ENCODE data around the gene RNF146. TPM values are rescaled to one million over a fixed set of nuclear protein-coding genes. Genes with fewer than 3 reads are reported as not detected.

RNF146 gene
- total and polyA plus RNA-seq, 2 of the 13 experiments (the other 11 are each of a cell fraction or from before 2014, with no cell fraction given) = 18.8 to 27.6 TPM

GRCh38 chr6:127266892-127267645 lies 405 bp downstream of the RNF146 start (continued):
- no peak; the same call in 1 of the 2 replicates for TF ChIP-seq AKAP8 (CRISPR knock-in tag; IDR thresholded peaks at IDR 0.05)
- TF ChIP-seq, protein P1, sequence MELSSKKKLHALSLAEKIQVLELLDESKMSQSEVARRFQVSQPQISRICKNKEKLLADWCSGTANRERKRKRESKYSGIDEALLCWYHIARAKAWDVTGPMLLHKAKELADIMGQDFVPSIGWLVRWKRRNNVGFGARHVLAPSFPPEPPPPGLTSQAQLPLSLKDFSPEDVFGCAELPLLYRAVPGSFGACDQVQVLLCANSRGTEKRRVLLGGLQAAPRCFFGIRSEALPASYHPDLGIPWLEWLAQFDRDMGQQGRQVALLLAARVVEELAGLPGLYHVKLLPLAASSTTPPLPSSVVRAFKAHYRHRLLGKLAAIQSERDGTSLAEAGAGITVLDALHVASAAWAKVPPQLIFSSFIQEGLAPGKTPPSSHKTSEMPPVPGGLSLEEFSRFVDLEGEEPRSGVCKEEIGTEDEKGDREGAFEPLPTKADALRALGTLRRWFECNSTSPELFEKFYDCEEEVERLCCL (CRISPR knock-in tag; IDR thresholded peaks at IDR 0.05; ENCODE audit: borderline replicate concordance) = no peak
- 0 out of 2 replicates have a peak, but pooled peaks have one; percentile 10 for TF ChIP-seq ZNF792 (CRISPR knock-in tag; IDR thresholded peaks at IDR 0.05)
- TF ChIP-seq TAF1 (CRISPR knock-in tag; IDR thresholded peaks at IDR 0.05) = peak; percentile 91
- no peak for TF ChIP-seq MAFG (CRISPR knock-in tag; IDR thresholded peaks at IDR 0.05)
- TF ChIP-seq, protein P2, sequence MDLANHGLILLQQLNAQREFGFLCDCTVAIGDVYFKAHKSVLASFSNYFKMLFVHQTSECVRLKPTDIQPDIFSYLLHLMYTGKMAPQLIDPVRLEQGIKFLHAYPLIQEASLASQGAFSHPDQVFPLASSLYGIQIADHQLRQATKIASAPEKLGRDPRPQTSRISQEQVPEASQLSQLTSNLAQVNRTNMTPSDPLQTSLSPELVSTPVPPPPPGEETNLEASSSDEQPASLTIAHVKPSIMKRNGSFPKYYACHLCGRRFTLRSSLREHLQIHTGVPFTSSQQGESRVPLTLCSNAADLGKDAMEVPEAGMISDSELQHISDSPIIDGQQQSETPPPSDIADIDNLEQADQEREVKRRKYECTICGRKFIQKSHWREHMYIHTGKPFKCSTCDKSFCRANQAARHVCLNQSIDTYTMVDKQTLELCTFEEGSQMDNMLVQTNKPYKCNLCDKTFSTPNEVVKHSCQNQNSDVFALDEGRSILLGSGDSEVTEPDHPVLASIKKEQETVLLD (CRISPR knock-in tag; IDR thresholded peaks at IDR 0.05; ENCODE audit: low read depth) = no peak
- TF ChIP-seq SKI (IDR thresholded peaks at IDR 0.05; ENCODE audit: partially characterized antibody) = no peak
- TF ChIP-seq ZNF225 (CRISPR knock-in tag; IDR thresholded peaks at IDR 0.05) = 0 out of 2 replicates have a peak, but pooled peaks have one; percentile 46
- no peak; the same call in 1 of the 2 replicates for TF ChIP-seq ZNF333 (CRISPR knock-in tag; IDR thresholded peaks at IDR 0.05; ENCODE audit: borderline replicate concordance)
- peak; percentile 54; the same call in 1 of the 2 replicates for TF ChIP-seq ZNF121 (CRISPR knock-in tag; IDR thresholded peaks at IDR 0.05)
- TF ChIP-seq, protein P3, sequence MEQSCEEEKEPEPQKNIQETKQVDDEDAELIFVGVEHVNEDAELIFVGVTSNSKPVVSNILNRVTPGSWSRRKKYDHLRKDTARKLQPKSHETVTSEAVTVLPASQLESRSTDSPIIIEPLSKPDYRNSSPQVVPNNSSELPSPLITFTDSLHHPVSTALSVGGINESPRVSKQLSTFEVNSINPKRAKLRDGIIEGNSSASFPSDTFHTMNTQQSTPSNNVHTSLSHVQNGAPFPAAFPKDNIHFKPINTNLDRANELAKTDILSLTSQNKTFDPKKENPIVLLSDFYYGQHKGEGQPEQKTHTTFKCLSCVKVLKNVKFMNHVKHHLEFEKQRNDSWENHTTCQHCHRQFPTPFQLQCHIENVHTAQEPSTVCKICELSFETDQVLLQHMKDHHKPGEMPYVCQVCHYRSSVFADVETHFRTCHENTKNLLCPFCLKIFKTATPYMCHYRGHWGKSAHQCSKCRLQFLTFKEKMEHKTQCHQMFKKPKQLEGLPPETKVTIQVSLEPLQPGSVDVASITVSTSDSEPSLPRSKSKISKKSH (CRISPR knock-in tag; IDR thresholded peaks at IDR 0.05; ENCODE audit: borderline replicate concordance) = peak; percentile 77; the same call in 1 of the 2 replicates
- no peak for TF ChIP-seq NBN (conservative IDR thresholded peaks at IDR 0.05)
- 0 out of 2 replicates have a peak, but pooled peaks have one; percentile 26 for TF ChIP-seq ZNF101 (CRISPR knock-in tag; IDR thresholded peaks at IDR 0.05; ENCODE audit: borderline replicate concordance, low read depth)
- TF ChIP-seq, protein P4, sequence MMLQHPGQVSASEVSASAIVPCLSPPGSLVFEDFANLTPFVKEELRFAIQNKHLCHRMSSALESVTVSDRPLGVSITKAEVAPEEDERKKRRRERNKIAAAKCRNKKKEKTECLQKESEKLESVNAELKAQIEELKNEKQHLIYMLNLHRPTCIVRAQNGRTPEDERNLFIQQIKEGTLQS (CRISPR knock-in tag; IDR thresholded peaks at IDR 0.05) = peak; percentile 58
- TF ChIP-seq DBP (CRISPR knock-in tag; IDR thresholded peaks at IDR 0.05; ENCODE audit: not compliant biosample characterization) = no peak
- TF ChIP-seq ARHGAP35 (CRISPR knock-in tag; IDR thresholded peaks at IDR 0.05; ENCODE audit: borderline replicate concordance) = peak; percentile 19; the same call in 1 of the 2 replicates
- TF ChIP-seq HNRNPH1 (optimal IDR thresholded peaks at IDR 0.05; ENCODE audit: low read depth, low read length) = no peak
- TF ChIP-seq, protein P5, sequence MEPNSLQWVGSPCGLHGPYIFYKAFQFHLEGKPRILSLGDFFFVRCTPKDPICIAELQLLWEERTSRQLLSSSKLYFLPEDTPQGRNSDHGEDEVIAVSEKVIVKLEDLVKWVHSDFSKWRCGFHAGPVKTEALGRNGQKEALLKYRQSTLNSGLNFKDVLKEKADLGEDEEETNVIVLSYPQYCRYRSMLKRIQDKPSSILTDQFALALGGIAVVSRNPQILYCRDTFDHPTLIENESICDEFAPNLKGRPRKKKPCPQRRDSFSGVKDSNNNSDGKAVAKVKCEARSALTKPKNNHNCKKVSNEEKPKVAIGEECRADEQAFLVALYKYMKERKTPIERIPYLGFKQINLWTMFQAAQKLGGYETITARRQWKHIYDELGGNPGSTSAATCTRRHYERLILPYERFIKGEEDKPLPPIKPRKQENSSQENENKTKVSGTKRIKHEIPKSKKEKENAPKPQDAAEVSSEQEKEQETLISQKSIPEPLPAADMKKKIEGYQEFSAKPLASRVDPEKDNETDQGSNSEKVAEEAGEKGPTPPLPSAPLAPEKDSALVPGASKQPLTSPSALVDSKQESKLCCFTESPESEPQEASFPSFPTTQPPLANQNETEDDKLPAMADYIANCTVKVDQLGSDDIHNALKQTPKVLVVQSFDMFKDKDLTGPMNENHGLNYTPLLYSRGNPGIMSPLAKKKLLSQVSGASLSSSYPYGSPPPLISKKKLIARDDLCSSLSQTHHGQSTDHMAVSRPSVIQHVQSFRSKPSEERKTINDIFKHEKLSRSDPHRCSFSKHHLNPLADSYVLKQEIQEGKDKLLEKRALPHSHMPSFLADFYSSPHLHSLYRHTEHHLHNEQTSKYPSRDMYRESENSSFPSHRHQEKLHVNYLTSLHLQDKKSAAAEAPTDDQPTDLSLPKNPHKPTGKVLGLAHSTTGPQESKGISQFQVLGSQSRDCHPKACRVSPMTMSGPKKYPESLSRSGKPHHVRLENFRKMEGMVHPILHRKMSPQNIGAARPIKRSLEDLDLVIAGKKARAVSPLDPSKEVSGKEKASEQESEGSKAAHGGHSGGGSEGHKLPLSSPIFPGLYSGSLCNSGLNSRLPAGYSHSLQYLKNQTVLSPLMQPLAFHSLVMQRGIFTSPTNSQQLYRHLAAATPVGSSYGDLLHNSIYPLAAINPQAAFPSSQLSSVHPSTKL (CRISPR knock-in tag; IDR thresholded peaks at IDR 0.05) = peak; percentile 41
